ENCODE measurements around the gene PALD1. TPM values are rescaled to one million over a fixed set of nuclear protein-coding genes. Genes with fewer than 3 reads are reported as not detected.

Gene PALD1
- total and polyA plus RNA-seq, 9 of the 15 experiments (the other 6 are each of a cell fraction or from before 2014, with no cell fraction given): 0.03 to 0.29 (median 0.09) TPM; not detected in 2

- TF ChIP-seq RUNX1 (IDR thresholded peaks at IDR 0.05; ENCODE audit: low read depth): no peak
- no peak for TF ChIP-seq HES1 (IDR thresholded peaks at IDR 0.05; ENCODE audit: low read depth)
Measured at GRCh38 chr10:70478191-70479164, at the start of gene PALD1 (continued).

- WGBS (ENCODE audit: insufficient coverage, low coverage, missing lambda C conversion rate): 55% methylated on average over 6 of the region's 6 CpGs
- BruUV-seq (replicated peaks): no TSS peak
- intact Hi-C loops (cut with micrococcal nuclease) (no loop called here), in situ Hi-C loops (cut with MboI) (no loop called here)
- no peaks in the 10 kb centered on the region for H3K4me1 ChIP-seq (replicated peaks in 1 of 2; ENCODE audit: control insufficient read depth in 2 of 2, insufficient read depth in 2 of 2, low read length in 2 of 2)
- peak; percentile 74 for ATAC-seq
- no peak overlapping the region for H3K9ac ChIP-seq (ENCODE audit: insufficient read depth in 1 of 2, low read depth in 2 of 2, low read length in 2 of 2)
- peaks cover 0 to 12% of the 10 kb centered on the region in 2 experiments; a peak in 3 of 5 replicates for H3K27me3 ChIP-seq (ENCODE audit: control insufficient read depth in 2 of 2, insufficient read depth in 2 of 2, low read length in 2 of 2)
- ChIA-PET POLR2A (interaction anchor here (0.6 to 2.4 kb wide), 8 partner anchors 9 to 488 kb away, joined by 3 to 11 read pairs (median 4); no protein-coding TSS in a partner anchor), CTCF (ENCODE audit: low intra/inter-chr PET ratio) (no interaction called here)
- no peak overlapping the region for H2AFZ ChIP-seq (ENCODE audit: low read depth, low read length)
- peaks cover 28% of the 10 kb centered on the region for H3K36me3 ChIP-seq (ENCODE audit: control insufficient read depth, insufficient read depth, low read length)
- no peak overlapping the region for H3K27ac ChIP-seq (ENCODE audit: extremely low read depth, low read depth, low read length)
- DNase-seq (ENCODE audit: extremely low read depth in 1 of 4, low spot score in 3 of 4): peak in 1 of 4 experiments; percentile 41
- no peaks in the 10 kb centered on the region for H3K79me2 ChIP-seq (ENCODE audit: control insufficient read depth, insufficient read depth, low read length)
- H3K4me2 ChIP-seq (ENCODE audit: insufficient read depth, low read length): no peak overlapping the region
- no peaks in the 10 kb centered on the region for H4K20me1 ChIP-seq (replicated peaks; ENCODE audit: control insufficient read depth, insufficient read depth, low read length)
- H3K4me3 ChIP-seq: no peak overlapping the region
- peak; percentile 84 for FAIRE-seq
- no peaks in the 10 kb centered on the region for H3K9me3 ChIP-seq (replicated peaks; ENCODE audit: control insufficient read depth, insufficient read depth, low read depth, low read length)
- H3K9me1 ChIP-seq (ENCODE audit: control insufficient read depth, insufficient read depth, low read length): no peaks in the 10 kb centered on the region
- TF ChIP-seq GATAD2B (IDR thresholded peaks at IDR 0.05; ENCODE audit: borderline replicate concordance) (no peak), E2F4 (CRISPR knock-in tag; IDR thresholded peaks at IDR 0.05; ENCODE audit: low read depth) (no peak), SMARCA4 (IDR thresholded peaks at IDR 0.05) (no peak), SLC30A9 (CRISPR knock-in tag; IDR thresholded peaks at IDR 0.05) (no peak), CBX1 (IDR thresholded peaks at IDR 0.05; ENCODE audit: low read depth) (no peak), RFX7 (CRISPR knock-in tag; IDR thresholded peaks at IDR 0.05) (no peak), IRF1 (CRISPR knock-in tag; IDR thresholded peaks at IDR 0.05; ENCODE audit: borderline replicate concordance) (no peak), HNRNPH1 (optimal IDR thresholded peaks at IDR 0.05; ENCODE audit: low read depth, low read length) (no peak), PHF8 (IDR thresholded peaks at IDR 0.05; ENCODE audit: borderline replicate concordance, low read length) (no peak), KAT2B (IDR thresholded peaks at IDR 0.05; ENCODE audit: low read depth, low read length) (no peak), ZC3H4 (CRISPR knock-in tag; IDR thresholded peaks at IDR 0.05; ENCODE audit: borderline replicate concordance) (no peak), TFAP4 (CRISPR knock-in tag; IDR thresholded peaks at IDR 0.05; ENCODE audit: borderline replicate concordance) (0 out of 2 replicates have a peak, but pooled peaks have one; percentile 22)
Measured at GRCh38 chr10:70430493-70431445, 47.8 kb upstream of the PALD1 start.
